HG03342 (cell line): ENCODE measurements around the gene PIK3C2G.
"Not testable (repeated sequence)": the region's sequence is repeated elsewhere in the genome, so short reads cannot be mapped to it uniquely, and the experiment has no call there.

ENCODE experiments used
- ATAC-seq: cut with Tn5 transposase; IDR thresholded peaks from one replicate; pipeline ENCODE4 v1.9.1; 2021; ENCODE audit warnings: mild to moderate bottlenecking, moderate library complexity; ENCODE audit not compliant: unreplicated experiment

Gene PIK3C2G, protein sequence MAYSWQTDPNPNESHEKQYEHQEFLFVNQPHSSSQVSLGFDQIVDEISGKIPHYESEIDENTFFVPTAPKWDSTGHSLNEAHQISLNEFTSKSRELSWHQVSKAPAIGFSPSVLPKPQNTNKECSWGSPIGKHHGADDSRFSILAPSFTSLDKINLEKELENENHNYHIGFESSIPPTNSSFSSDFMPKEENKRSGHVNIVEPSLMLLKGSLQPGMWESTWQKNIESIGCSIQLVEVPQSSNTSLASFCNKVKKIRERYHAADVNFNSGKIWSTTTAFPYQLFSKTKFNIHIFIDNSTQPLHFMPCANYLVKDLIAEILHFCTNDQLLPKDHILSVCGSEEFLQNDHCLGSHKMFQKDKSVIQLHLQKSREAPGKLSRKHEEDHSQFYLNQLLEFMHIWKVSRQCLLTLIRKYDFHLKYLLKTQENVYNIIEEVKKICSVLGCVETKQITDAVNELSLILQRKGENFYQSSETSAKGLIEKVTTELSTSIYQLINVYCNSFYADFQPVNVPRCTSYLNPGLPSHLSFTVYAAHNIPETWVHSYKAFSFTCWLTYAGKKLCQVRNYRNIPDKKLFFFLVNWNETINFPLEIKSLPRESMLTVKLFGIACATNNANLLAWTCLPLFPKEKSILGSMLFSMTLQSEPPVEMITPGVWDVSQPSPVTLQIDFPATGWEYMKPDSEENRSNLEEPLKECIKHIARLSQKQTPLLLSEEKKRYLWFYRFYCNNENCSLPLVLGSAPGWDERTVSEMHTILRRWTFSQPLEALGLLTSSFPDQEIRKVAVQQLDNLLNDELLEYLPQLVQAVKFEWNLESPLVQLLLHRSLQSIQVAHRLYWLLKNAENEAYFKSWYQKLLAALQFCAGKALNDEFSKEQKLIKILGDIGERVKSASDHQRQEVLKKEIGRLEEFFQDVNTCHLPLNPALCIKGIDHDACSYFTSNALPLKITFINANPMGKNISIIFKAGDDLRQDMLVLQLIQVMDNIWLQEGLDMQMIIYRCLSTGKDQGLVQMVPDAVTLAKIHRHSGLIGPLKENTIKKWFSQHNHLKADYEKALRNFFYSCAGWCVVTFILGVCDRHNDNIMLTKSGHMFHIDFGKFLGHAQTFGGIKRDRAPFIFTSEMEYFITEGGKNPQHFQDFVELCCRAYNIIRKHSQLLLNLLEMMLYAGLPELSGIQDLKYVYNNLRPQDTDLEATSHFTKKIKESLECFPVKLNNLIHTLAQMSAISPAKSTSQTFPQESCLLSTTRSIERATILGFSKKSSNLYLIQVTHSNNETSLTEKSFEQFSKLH (N-terminal part only)

DNA sequence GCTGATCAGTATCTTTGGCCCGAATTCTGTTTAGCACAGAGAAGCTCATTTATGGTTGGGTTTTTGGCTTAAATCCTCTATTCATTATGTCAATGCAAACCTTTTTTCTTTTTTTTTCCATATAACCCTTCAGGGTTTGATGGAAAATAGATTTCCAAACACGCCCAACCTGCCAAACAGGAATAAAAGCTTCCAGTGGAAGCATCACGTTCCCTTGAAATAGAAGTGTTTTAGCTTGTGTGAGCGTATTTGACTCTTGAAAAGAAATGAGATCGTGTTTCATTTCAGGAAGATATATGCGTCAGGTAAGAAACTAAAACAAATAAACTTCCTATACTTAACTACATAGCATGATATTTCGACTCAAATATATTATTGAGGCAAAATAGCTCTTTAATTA, at the start of gene PIK3C2G:
PIK3C2G (plus strand) TSS at position 246 of the 400 bp plus-strand sequence. CDS start 20,564 bp downstream, outside the sequence.
- ATAC-seq, result no peak

- no peak for ATAC-seq
These were observed 43.4 kb upstream of the PIK3C2G start for GRCh38 chr12:18217966-18218365.

GRCh38 chr12:18221726-18222125, 39.6 kb upstream of the PIK3C2G start:
- no peak for ATAC-seq

DNA sequence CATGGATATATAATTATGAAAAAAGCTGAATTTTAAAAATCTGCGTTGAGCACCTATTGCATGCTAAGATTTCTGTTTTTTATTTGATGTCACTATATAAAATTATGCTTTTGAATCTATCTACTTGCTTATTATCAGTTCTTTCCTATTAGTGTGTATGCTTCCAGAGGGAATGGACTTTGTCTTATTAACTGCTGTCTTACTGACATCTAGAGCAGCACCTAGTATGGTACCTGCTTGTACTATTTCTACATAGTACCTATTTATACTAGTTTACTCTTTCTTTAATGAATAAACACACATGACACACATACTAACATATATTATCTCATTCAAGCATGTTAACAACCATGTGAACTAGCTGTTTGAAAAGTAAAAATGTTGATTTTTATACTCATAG, 38.6 kb upstream of the PIK3C2G start:
- ATAC-seq, result no peak

DNA sequence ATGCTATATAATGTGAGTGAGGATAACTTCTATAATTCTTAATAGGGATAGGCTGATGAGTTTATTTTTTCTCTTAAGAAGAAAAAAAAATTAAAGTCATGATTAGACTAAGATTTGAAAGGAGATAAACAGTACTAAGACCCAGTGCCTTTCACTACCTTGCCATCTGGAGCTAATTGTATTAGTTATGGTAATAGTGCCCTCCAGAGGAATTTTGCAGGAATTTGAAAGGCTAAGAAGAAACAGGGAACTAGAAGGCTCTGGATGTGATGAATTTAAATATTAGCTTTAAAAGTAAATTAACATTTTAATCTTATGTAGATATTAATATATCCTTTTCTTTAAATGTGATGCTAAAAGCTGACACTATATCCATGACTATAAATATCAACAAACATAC, 36.6 kb upstream of the PIK3C2G start:
- no peak for ATAC-seq

GRCh38 chr12:18239526-18239925, 21.8 kb upstream of the PIK3C2G start:
- ATAC-seq, result no peak

DNA sequence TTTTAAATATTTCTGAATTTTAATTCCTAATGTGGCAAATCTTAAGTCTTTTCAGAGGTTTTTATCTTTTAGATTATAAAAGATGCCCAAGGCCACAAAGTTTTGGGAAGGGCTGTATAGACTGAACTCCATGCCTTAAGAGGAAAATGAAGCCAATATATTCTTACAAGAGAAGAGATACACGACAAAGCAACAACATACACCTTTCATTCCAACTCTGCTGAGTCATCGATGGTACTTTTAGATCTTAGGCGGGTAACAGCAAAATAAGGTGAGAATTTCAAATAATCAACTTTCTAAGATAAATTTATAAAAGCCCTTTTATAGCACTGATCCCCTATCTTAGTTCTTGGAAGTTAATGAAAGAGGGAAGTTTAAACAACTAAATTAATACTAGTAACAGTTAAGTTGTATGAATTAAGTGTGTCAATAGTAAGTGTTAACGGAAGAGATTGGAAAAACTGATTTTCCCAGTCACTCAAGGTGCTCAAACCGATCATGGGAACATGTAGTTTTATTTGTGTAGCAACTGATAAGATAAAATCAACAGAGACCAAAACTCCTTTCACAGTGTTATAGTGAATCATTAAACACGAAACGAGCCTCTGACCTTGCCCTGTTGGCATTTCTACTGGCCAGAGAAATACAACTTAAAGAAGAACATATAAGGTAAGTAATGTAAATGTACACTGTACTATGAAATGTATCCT, 18.8 kb upstream of the PIK3C2G start:
- ATAC-seq, result no peak

DNA sequence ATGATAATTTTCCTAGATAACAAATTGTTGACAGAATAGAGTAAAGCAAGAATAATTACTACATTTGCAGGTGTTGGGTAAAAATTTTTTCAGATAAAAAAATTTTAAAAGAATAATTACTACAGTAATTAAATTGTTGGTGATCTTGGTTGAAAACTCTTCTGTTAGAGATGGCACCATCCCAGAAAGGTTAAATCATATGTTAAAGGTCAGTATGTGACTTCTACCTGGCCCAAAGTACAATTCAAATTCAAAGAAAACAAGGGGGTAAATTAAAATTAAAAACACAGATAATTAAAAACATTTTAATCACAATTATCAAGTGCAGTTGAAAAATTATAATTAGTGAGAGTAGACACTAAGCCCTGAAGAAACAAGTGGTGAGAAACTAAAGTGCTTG, 18.1 kb upstream of the PIK3C2G start:
- no peak for ATAC-seq

GRCh38 chr12:18246066-18246465, 15.3 kb upstream of the PIK3C2G start:
- no peak for ATAC-seq

GRCh38 chr12:18250313-18250916, 10.9 kb upstream of the PIK3C2G start:
- ATAC-seq, result no peak

- ATAC-seq, result no peak
These were observed 7.2 kb upstream of the PIK3C2G start for GRCh38 chr12:18254081-18254480.

DNA sequence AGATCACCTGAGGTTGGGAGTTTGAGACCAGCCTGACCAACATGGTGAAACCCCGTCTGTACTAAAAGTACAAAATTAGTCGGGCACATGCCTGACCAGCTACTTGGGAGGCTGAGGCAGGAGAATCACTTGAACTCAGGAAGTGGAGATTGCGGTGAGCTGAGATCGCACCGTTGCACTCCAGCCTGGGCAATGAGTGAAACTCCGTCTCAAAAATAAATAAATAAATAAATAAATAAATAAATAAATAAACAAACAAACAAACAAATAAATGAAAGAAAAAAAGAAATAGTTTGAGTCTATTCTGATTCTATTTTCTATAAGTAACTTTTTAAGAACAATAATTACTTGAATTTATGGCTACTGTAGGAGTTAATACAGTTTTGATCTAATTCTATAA, 6.3 kb upstream of the PIK3C2G start:
- ATAC-seq, result not testable (repeated sequence)

DNA sequence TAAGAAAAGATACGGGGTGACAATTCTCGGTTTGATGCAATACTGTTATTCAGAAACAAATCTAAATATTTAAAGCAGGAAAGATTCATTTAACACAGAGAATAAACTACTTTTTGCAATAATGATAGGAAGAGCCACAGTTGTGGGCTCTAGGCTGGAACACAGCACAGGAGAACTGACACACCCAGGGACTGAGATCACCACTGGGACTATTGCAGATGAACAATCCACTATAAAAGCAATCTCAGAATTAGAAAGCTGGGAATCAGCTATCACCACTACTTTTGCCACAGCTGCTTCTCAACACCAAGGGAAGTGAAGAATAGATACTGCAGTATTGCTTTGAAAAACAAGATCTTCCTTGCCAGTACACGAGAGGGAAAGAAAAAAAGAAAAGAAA, 4.1 kb upstream of the PIK3C2G start:
- ATAC-seq, result no peak

- no peak for ATAC-seq
These were observed 2.4 kb upstream of the PIK3C2G start for GRCh38 chr12:18258929-18259328.

DNA sequence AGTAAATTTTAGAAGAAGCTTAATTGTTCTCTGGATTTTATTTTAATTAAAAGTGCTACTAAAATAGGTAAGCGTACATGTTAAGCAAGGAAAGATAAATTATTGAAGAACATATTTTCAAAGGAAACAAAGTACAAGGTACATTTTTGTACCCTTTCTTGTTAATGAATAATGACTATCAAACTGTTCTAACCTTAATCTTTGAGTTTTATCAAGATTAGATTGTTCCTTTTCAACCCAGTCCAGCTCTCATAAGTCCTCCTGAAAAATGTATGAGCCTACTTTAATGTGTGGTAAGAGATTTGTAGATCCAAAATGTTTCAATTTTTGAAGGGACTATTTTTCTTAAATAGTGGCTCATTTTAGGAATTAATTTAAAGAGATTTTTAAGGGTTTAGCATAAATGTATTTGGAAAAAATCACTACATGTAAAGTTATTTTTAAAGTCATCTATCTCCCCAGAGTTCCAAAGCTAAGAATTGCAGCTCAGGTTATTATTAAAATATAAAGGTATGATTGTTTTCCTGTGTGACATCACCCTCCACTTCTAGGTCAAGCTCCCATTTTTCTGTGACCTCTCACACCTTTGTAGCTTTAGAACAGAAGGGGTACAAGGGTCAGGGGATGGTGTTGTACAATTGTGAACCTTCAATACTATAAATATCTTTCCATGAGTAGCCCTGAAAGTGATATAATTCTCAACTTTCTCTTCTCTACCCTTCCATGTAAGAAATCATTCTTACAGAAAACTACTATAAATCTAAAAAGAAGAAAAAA, 1.2 kb upstream of the PIK3C2G start:
- ATAC-seq, result no peak

DNA sequence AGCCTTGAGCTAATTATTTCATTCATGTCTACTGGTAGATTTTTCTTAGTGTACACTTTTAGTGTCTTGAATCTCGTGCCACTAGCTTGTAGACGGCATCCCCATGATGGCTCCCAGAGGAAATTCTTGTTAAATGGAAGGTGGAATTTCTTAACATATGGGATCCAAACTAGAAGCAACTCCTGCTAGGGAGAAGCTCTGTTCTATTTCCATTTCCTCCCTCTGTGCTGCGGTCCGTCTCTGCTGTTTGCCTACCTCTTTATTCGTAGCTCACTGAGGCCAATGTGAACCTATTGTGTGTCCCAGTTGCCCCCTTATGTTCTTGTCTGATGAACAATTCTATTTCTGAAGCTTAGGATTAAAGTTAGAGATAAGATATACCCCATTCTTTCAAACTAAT, 588 bp downstream of the PIK3C2G start:
- no peak for ATAC-seq

DNA sequence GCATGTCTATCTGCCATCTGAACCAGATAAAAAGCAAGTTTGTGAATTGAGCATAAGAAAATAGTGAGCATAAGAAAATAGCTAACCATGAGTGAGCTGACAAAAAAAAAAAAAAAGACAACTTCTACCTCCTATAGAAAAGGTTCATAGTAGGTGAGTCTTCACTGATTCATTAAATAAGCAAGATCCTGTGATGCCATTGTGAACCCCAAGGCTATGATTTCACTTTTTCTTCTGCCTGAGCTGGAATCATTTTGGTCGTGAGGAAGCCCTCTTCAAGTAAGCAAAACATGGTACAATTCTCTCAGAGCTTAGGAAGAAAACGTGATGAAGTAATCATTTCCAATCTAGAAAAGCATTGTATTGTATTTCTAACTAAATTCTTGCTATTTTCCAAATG, 1.2 kb downstream of the PIK3C2G start:
- no peak for ATAC-seq

DNA sequence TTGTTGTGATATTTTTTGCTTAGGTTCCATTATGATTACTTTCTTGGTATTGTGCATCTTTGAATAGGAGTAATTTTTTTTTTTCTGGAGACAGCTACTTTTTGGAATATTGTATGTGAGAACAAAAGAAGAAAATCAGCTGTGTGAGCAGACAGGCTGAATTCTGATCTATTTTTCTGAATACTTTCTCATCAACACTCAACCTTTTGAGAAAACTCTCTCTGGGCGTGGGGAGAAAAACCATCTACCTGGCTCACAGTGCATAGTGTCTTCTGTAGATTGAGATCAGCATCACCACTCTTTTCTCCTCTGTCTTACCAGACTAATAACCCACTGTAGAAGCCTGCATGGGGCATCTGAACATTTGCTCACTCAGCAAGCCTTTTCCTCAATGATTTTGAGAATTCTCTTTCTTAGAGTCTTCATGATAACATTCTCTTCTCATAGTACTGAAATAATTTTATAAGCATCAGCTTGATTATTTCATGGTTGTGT, 3.3 kb downstream of the PIK3C2G start:
- no peak for ATAC-seq

DNA sequence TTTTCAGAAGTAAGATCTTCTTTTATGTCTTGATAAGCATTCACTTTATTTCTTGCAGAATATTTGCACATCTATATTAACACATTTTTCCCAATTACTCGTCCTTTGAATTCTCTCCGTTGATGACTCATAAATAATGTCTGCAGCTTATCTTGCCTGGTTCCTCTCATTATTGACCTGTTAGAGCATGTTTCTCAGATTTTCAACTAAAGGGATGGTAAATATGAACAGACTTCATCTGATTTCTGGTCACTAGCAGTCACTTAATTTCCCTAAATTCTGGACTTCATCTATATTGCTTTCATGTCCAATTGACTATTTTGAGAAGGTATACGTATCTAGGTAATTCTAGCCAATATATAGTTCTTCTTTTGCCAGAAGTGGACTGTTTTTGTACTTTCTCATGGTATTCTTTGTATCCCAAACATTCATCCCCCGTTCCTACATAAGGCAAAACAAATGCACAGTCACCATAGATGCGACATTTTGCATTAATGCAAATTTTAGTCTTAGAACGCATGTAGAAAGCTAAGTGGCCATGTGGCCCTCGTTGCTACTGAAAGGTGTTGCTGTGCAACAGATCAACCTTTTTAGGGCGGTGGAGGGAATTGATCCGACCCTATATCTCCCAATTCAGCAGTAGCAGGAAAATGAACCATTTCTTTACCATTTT, 6.2 kb downstream of the PIK3C2G start:
- ATAC-seq, result no peak
